H1 (cell line): Measurements from ENCODE around the gene NBAS. TPM values are rescaled to one million over a fixed set of nuclear protein-coding genes. Genes with fewer than 3 reads are reported as not detected.

Experiments used
- CTCF ChIA-PET: fragments of 300-600 bp; sonication (Branson Sonifier 250); formaldehyde crosslinking; loops from one replicate; lab custom pipeline; 2021; ENCODE audit not compliant: partially characterized antibody; lab: Charles Lee
- POLR2A ChIA-PET: fragments of 300-600 bp; sonication (Branson Sonifier 250); formaldehyde crosslinking; loops from one replicate; lab custom pipeline; 2021; ENCODE audit warnings: inconsistent platforms; ENCODE audit not compliant: partially characterized antibody; lab: Charles Lee
- DNase-seq, 2 experiments: peaks; one replicate each; pipeline versions ENCODE4 v3.0.0 to v3.0.0-alpha.2; 2010 to 2022; ENCODE audit warnings: low spot score in 2 of 2, low read depth in 1 of 2, mixed read lengths in 1 of 2
- FAIRE-seq: peaks from 2 replicates; lab custom pipeline; 2011; peaks lifted over from hg19 to GRCh38; lab: Jason Lieb, UNC
- H2AFZ ChIP-seq: 2 replicates; pipeline ENCODE4 v1.8.1; 2012; ENCODE audit warnings: low read length, inconsistent platforms
- H2AK5ac ChIP-seq: 2 replicates; pipeline ENCODE4 v1.6.1; 2013; ENCODE audit warnings: low read depth, low read length
- H2BK120ac ChIP-seq: replicated peaks from 2 replicates; pipeline ENCODE3; 2013; ENCODE audit warnings: low read depth, low read length, inconsistent platforms
- H2BK12ac ChIP-seq: 2 replicates; pipeline ENCODE4 v1.6.1; 2013; ENCODE audit warnings: low read depth, low read length
- H2BK15ac ChIP-seq: 2 replicates; pipeline ENCODE4 v1.6.1; 2013; ENCODE audit warnings: low read length
- H2BK20ac ChIP-seq: 2 replicates; pipeline ENCODE4 v1.6.1; 2013; ENCODE audit warnings: low read length
- H2BK5ac ChIP-seq: 2 replicates; pipeline ENCODE4 v1.6.1; 2013; ENCODE audit warnings: low read depth, low read length
- H3K14ac ChIP-seq: 2 replicates; pipeline ENCODE4 v1.6.1; 2013; ENCODE audit warnings: inconsistent platforms; ENCODE audit not compliant: insufficient read length
- H3K18ac ChIP-seq: 2 replicates; pipeline ENCODE4 v1.6.1; 2013; ENCODE audit warnings: low read length; ENCODE audit errors: extremely low read depth
- H3K23ac ChIP-seq: 2 replicates; pipeline ENCODE4 v1.6.1; 2013; ENCODE audit warnings: inconsistent platforms; ENCODE audit not compliant: insufficient read length
- H3K23me2 ChIP-seq: 2 replicates; pipeline ENCODE4 v1.6.1; 2013; ENCODE audit warnings: low read depth, low read length
- H3K27ac ChIP-seq: 2 replicates; pipeline ENCODE4 v1.6.1; 2011; ENCODE audit warnings: low read depth, low read length, inconsistent platforms
- H3K27me3 ChIP-seq, 4 experiments: replicated peaks in 1 of 4; 1 replicate in 1 of 4; 2 replicates in 3 of 4; pipeline versions ENCODE4 v1.6.1 to v1.8.1; 2011 to 2013; ENCODE audit warnings: low read length in 3 of 4, mild to moderate bottlenecking in 3 of 4, inconsistent platforms in 2 of 4, mixed read lengths in 2 of 4, moderate library complexity in 1 of 4; ENCODE audit not compliant: control insufficient read depth in 3 of 4, insufficient read depth in 3 of 4; ENCODE audit errors: extremely low read depth in 1 of 4
- H3K36me3 ChIP-seq, 4 experiments: 2 replicates each; pipeline versions ENCODE4 v1.6.1 to v1.8.1; 2011 to 2013; ENCODE audit warnings: mild to moderate bottlenecking in 4 of 4, low read length in 3 of 4, moderate library complexity in 2 of 4, control low read depth in 1 of 4, inconsistent platforms in 1 of 4; ENCODE audit not compliant: insufficient read depth in 4 of 4, control insufficient read depth in 2 of 4
- H3K4ac ChIP-seq: replicated peaks from 2 replicates; pipeline ENCODE3; 2013; ENCODE audit warnings: low read length, low read depth, mixed read lengths, inconsistent platforms; ENCODE audit not compliant: insufficient read length
- H3K4me1 ChIP-seq, 4 experiments: replicated peaks in 1 of 4; 1 replicate in 1 of 4; 2 replicates in 3 of 4; pipeline versions ENCODE4 v1.6.1 to v1.8.1; 2011 to 2013; ENCODE audit warnings: low read length in 3 of 4, inconsistent platforms in 2 of 4, mixed read lengths in 1 of 4; ENCODE audit not compliant: insufficient read depth in 4 of 4, control insufficient read depth in 3 of 4
- H3K4me2 ChIP-seq, 2 experiments: 2 replicates each; pipeline versions ENCODE4 v1.6.1 to v1.8.1; 2011 to 2013; ENCODE audit warnings: low read depth in 2 of 2, low read length in 2 of 2, control low read depth in 1 of 2, inconsistent platforms in 1 of 2, mild to moderate bottlenecking in 1 of 2; ENCODE audit not compliant: insufficient read depth in 1 of 2
- H3K4me3 ChIP-seq, 4 experiments: fragments of 200-600, 300-600 bp in 1 of 4; sonication (generic), shearing (Covaris generic), sonication (Bioruptor Twin) in 1 of 4; 2 replicates each; pipeline versions ENCODE4 v1.5.1 to v1.8.1; 2011 to 2016; ENCODE audit warnings: low read length in 4 of 4, low read depth in 3 of 4, control low read depth in 2 of 4, inconsistent platforms in 2 of 4, mild to moderate bottlenecking in 2 of 4, mixed read lengths in 1 of 4, moderate library complexity in 1 of 4; ENCODE audit not compliant: insufficient read depth in 2 of 4; ENCODE audit errors: extremely low read depth in 1 of 4
- H3K56ac ChIP-seq: replicated peaks from 2 replicates; pipeline ENCODE3; 2013; ENCODE audit warnings: low read depth, mild to moderate bottlenecking, mixed read lengths, low read length, inconsistent platforms; ENCODE audit not compliant: insufficient read length
- H3K79me1 ChIP-seq: 2 replicates; pipeline ENCODE4 v1.6.1; 2013; ENCODE audit warnings: low read depth, low read length, control low read depth
- H3K79me2 ChIP-seq, 2 experiments: 2 replicates each; pipeline versions ENCODE4 v1.6.1 to v1.8.1; 2012 to 2013; ENCODE audit warnings: low read length in 2 of 2, mild to moderate bottlenecking in 2 of 2, inconsistent platforms in 1 of 2; ENCODE audit not compliant: insufficient read depth in 2 of 2, control insufficient read depth in 1 of 2
- H3K9ac ChIP-seq, 4 experiments: replicated peaks in 1 of 4; 1 replicate in 1 of 4; 2 replicates in 3 of 4; pipeline versions ENCODE4 v1.6.1 to v1.8.1; 2011 to 2013; ENCODE audit warnings: low read depth in 3 of 4, low read length in 3 of 4, control low read depth in 2 of 4, mild to moderate bottlenecking in 2 of 4, moderate library complexity in 2 of 4, inconsistent platforms in 1 of 4; ENCODE audit errors: extremely low read depth in 1 of 4
- H3K9me3 ChIP-seq, 2 experiments: 2 replicates each; pipeline versions ENCODE4 v1.6.1 to v1.8.1; 2012 to 2013; ENCODE audit warnings: mild to moderate bottlenecking in 2 of 2, moderate library complexity in 2 of 2, control low read depth in 1 of 2, inconsistent platforms in 1 of 2, low read depth in 1 of 2, low read length in 1 of 2, mixed read lengths in 1 of 2; ENCODE audit not compliant: insufficient read depth in 2 of 2
- H4K20me1 ChIP-seq, 2 experiments: replicated peaks in 1 of 2; 2 replicates each; pipeline versions ENCODE3 to v1.8.1; 2011 to 2013; ENCODE audit warnings: inconsistent platforms in 2 of 2, low read length in 2 of 2, mild to moderate bottlenecking in 1 of 2; ENCODE audit not compliant: insufficient read depth in 2 of 2, control insufficient read depth in 1 of 2
- H4K5ac ChIP-seq: 2 replicates; pipeline ENCODE4 v1.6.1; 2013; ENCODE audit warnings: low read length, low read depth, mixed read lengths, inconsistent platforms; ENCODE audit not compliant: insufficient read length
- H4K8ac ChIP-seq: 2 replicates; pipeline ENCODE4 v1.8.0; 2013; ENCODE audit warnings: mild to moderate bottlenecking, moderate library complexity, low read length, inconsistent platforms; ENCODE audit not compliant: insufficient read depth; ENCODE audit errors: extremely low read depth
- H4K91ac ChIP-seq: replicated peaks from 2 replicates; pipeline ENCODE3; 2013; ENCODE audit warnings: low read length, mixed read lengths, inconsistent platforms; ENCODE audit not compliant: insufficient read length
- CREB1 ChIP-seq: IDR thresholded peaks from 2 replicates; pipeline ENCODE4 v1.6.1; 2012; ENCODE audit warnings: inconsistent platforms
- CTBP2 ChIP-seq: IDR thresholded peaks from 2 replicates; pipeline ENCODE4 v1.7.0; 2011; ENCODE audit warnings: borderline replicate concordance, mild to moderate bottlenecking, moderate library complexity, mixed read lengths, low read length; ENCODE audit not compliant: insufficient read depth, insufficient read length
- POLR2AphosphoS5 ChIP-seq: IDR thresholded peaks from 2 replicates; pipeline ENCODE4 v1.6.1; 2011; ENCODE audit warnings: low read depth, low read length
- RAD21 ChIP-seq, 2 experiments: IDR thresholded peaks in 1 of 2; conservative IDR thresholded peaks in 1 of 2; 2 replicates each; pipeline ENCODE4 v1.6.1; 2011; ENCODE audit warnings: low read depth in 2 of 2, low read length in 2 of 2, improper control_type of control experiment in 1 of 2, inconsistent platforms in 1 of 2, mild to moderate bottlenecking in 1 of 2, moderate library complexity in 1 of 2
- WGBS, 2 experiments: shearing (Covaris generic) in 1 of 2; methylation state at CpG; one replicate each; pipeline versions ENCODE4 v1.1.6 to v1.1.7; 2013 to 2015; ENCODE audit warnings: low lambda C conversion rate in 2 of 2, mixed read lengths in 2 of 2, inconsistent platforms in 1 of 2, low coverage in 1 of 2, missing lambda C conversion rate in 1 of 2; ENCODE audit not compliant: insufficient replicate concordance in 2 of 2, insufficient coverage in 1 of 2, insufficient read length in 1 of 2; ENCODE audit errors: extremely low coverage in 1 of 2, missing lambda C conversion rate in 1 of 2; 5-methylcytosine and 5-hydroxymethylcytosine counted together
- polyA plus RNA-seq, 7 experiments: library from polyadenylated mRNA; depleted of rRNA in 3 of 7; stranded (reverse) in 5 of 7; unstranded in 2 of 7; fragments of >200 nt in 5 of 7; fragments of 200-250 nt in 2 of 7; gene quantifications; 1 replicate in 5 of 7; 2 replicates in 1 of 7; 4 replicates in 1 of 7; pipeline versions ENCODE4 v1.2.1 to v1.2.3, GENCODE V29; 2011 to 2013; ENCODE audit warnings: missing spikeins in 2 of 7, mixed read lengths in 2 of 7
- total RNA-seq: library from RNA; stranded (reverse); fragmentation: NEBNext Ultra II Directional; extraction: Animal tissue kit (Norgen Biotek cat#: 25700); gene quantifications from 2 replicates; pipeline ENCODE4 v1.2.1, GENCODE V29; 2021
- TF ChIP-seq, protein P1 (sequence below), 3 experiments: IDR thresholded peaks; 1 replicate in 2 of 3; 2 replicates in 1 of 3; pipeline versions ENCODE4 v1.5.1 to v1.6.1; 2011; ENCODE audit warnings: low read length in 3 of 3, mild to moderate bottlenecking in 3 of 3, inconsistent platforms in 2 of 3, low read depth in 1 of 3, moderate library complexity in 1 of 3; ENCODE audit not compliant: insufficient read depth in 1 of 3; ENCODE audit errors: control extremely low read depth in 1 of 3

The NBAS gene
- total and polyA plus RNA-seq, 2 of the 8 experiments (the other 6 are each of a cell fraction or from before 2014, with no cell fraction given): 19.6 to 34.8 TPM

DNA sequence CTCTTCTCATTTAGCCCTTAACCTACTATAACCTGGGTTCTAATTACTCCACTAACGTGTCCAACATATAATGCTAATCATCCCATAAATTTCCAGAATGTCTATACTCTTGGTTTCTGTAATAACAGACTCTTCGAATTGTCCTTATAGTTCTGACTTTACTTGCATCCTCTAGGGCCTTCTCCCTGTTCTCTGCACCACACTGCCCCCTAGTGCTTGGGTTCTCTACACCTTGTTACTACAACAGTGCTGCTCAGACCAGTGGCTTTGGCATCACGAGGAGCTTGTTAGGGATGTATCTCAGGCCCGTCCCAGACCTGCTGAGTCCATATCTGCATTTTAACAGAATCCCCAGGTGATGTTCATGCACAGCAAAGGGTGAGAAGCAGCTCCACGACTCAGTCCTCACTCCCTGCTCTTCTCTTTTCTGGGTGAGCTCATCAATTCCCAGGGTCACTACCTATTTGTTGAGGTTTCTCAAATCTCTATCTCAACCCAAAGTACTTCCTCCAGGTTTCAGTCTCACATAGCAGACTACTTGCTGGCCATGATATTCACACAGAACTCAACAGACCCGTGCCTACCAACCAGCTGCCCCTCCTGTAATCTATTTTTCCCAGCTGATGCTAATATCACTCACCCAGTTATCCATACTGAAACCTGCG, 16.1 kb upstream of the NBAS start:
- Histone ChIP-seq H3K27me3 (no peaks in the 10 kb centered on the region), H3K9ac (no peak overlapping the region), H3K56ac (no peak overlapping the region), H4K5ac (no peak overlapping the region), H3K23me2 (no peaks in the 10 kb centered on the region), H4K20me1 (no peaks in the 10 kb centered on the region), H3K4me3 (no peak overlapping the region), H4K8ac (no peak overlapping the region), H3K79me2 (no peaks in the 10 kb centered on the region), H3K14ac (no peak overlapping the region), H3K4me2 (no peak overlapping the region), H3K79me1 (no peaks in the 10 kb centered on the region), H2AFZ (no peak overlapping the region), H2BK5ac (no peak overlapping the region), H3K18ac (no peak overlapping the region), H2BK20ac (no peak overlapping the region), H2BK12ac (no peak overlapping the region), H2BK15ac (no peak overlapping the region), H3K27ac (no peak overlapping the region), H2AK5ac (no peak overlapping the region), H2BK120ac (no peak overlapping the region), H4K91ac (no peak overlapping the region), H3K4ac (no peak overlapping the region), H3K4me1 (no peaks in the 10 kb centered on the region), H3K36me3 (no peaks in the 10 kb centered on the region), H3K9me3 (no peaks in the 10 kb centered on the region), H3K23ac (no peak overlapping the region)
- WGBS, 2 experiments: 36% methylated on average over 7 of the region's 7 CpGs; no CpG with 5 or more reads in 1 of the 2 experiments
- ChIA-PET POLR2A (interaction anchor here (1.3 to 1.5 kb wide), 2 partner anchors 10 to 16 kb away, joined by 7 read pairs; partner anchors contain the start of gene NBAS), CTCF (interaction anchor here (0.5 to 6.9 kb wide), 47 partner anchors 9 to 940 kb away, joined by 3 to 51 read pairs (median 3); partner anchors contain the start of gene NBAS)
- TF ChIP-seq, protein P1, sequence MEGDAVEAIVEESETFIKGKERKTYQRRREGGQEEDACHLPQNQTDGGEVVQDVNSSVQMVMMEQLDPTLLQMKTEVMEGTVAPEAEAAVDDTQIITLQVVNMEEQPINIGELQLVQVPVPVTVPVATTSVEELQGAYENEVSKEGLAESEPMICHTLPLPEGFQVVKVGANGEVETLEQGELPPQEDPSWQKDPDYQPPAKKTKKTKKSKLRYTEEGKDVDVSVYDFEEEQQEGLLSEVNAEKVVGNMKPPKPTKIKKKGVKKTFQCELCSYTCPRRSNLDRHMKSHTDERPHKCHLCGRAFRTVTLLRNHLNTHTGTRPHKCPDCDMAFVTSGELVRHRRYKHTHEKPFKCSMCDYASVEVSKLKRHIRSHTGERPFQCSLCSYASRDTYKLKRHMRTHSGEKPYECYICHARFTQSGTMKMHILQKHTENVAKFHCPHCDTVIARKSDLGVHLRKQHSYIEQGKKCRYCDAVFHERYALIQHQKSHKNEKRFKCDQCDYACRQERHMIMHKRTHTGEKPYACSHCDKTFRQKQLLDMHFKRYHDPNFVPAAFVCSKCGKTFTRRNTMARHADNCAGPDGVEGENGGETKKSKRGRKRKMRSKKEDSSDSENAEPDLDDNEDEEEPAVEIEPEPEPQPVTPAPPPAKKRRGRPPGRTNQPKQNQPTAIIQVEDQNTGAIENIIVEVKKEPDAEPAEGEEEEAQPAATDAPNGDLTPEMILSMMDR (IDR thresholded peaks at IDR 0.05; ENCODE audit: control extremely low read depth in 1 of 3, insufficient read depth in 1 of 3, low read depth in 1 of 3, low read length in 3 of 3): peak; percentile 66 to 90 (median 85)
- TF ChIP-seq RAD21 (IDR thresholded peaks at IDR 0.05 in 1 of 2, conservative IDR thresholded peaks at IDR 0.05 in 1 of 2; ENCODE audit: low read depth in 2 of 2, low read length in 2 of 2) (peak; percentile 89 to 90), CTBP2 (no peak), POLR2AphosphoS5 (no peak), CREB1 (0 out of 2 replicates have a peak, but pooled peaks have one; percentile 25)
- FAIRE-seq (peak; percentile 81), DNase-seq (peak; percentile 74 to 95)
